ENCODE data around the gene BEND7. TPM values are rescaled to one million over a fixed set of nuclear protein-coding genes. Genes with fewer than 3 reads are reported as not detected.
"Not testable (repeated sequence)": the region's sequence is repeated elsewhere in the genome, so short reads cannot be mapped to it uniquely, and the experiment has no call there.

Gene BEND7
- total RNA-seq, 4 donors from 2014 or later: 10.8 to 27.5 (median 21.5) TPM

GRCh38 chr10:13555884-13556510, 27.2 kb upstream of the BEND7 start:
- no peak for DNase-seq (ENCODE audit: low spot score in 2 of 2)
- no peaks in the 10 kb centered on the region for H3K4me1 ChIP-seq
- 49 to 50% methylated on average over 2 of the region's 2 CpGs for WGBS, 2 donors
- H3K4me3 ChIP-seq: no peak overlapping the region
- peaks cover 0 to 2% (median 0%) of the 10 kb centered on the region in 4 donors for H3K9me3 ChIP-seq
- H3K27ac ChIP-seq: no peak overlapping the region
- TF ChIP-seq CTCF (IDR thresholded peaks at IDR 0.05): no peak
- no peak for TF ChIP-seq POLR2A (IDR thresholded peaks at IDR 0.05)
- TF ChIP-seq EP300 (IDR thresholded peaks at IDR 0.05): no peak
- H3K27me3 ChIP-seq: no peaks in the 10 kb centered on the region
- H3K36me3 ChIP-seq: no peaks in the 10 kb centered on the region

DNA sequence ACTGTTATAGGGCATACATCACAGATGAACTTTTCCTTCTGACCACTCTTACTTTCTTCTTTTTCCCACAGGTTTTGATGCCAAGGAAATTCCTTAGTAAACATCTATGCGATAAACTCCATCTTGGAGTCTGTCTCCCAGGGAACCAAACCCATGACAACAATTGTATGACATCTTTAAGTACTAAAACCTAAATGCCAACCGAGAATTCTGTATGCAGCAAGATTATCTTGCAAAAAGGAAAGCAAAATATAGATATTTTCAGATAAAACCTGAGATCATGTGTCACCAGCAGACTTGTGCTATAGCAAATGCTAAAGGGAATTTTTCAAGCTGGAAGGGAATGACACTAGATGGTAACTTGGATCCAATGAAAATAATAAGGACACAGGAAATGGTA, 22.0 kb upstream of the BEND7 start:
- H3K27me3 ChIP-seq: peaks cover 0 to 4% of the 10 kb centered on the region in 2 donors
- WGBS, 2 donors: 80 to 85% methylated on average over 2 of the region's 2 CpGs
- peaks cover 0 to 25% (median 0%) of the 10 kb centered on the region in 4 donors for H3K9me3 ChIP-seq
- DNase-seq (ENCODE audit: low spot score in 2 of 2): no peak
- no peaks in the 10 kb centered on the region for H3K4me1 ChIP-seq
- no peaks in the 10 kb centered on the region for H3K36me3 ChIP-seq
- TF ChIP-seq EP300 (IDR thresholded peaks at IDR 0.05) (no peak), CTCF (IDR thresholded peaks at IDR 0.05) (no peak), POLR2A (IDR thresholded peaks at IDR 0.05) (no peak)
- H3K27ac ChIP-seq: no peak overlapping the region
- no peak overlapping the region for H3K4me3 ChIP-seq

DNA sequence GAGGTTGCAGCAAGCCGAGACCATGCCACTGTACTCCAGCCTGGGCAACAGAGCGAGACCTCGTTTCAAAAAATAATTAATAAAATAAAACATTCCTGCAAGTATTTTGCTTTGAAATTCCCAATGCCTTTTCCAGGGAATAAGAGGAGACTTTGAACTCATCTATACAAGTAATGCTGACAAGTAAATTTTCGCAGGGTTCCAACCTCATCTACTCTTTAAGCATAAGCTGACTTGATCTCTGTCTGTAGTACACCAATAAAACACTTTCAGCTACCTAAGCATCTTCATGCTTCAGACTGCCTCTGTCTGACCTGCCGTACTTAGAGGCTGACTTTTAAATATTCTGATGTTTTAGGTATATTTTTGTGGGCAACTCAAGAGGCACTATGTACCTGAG, 13.7 kb upstream of the BEND7 start:
- Histone ChIP-seq H3K27me3 (peaks cover 0 to 10% of the 10 kb centered on the region in 2 donors), H3K4me1 (no peaks in the 10 kb centered on the region), H3K27ac (no peak overlapping the region), H3K4me3 (no peak overlapping the region), H3K9me3 (no peaks in the 10 kb centered on the region), H3K36me3 (no peaks in the 10 kb centered on the region)
- 88 to 93% methylated on average over 5 of the region's 5 CpGs for WGBS, 2 donors
- DNase-seq (ENCODE audit: low spot score in 2 of 2): no peak
- no peak for TF ChIP-seq POLR2A (IDR thresholded peaks at IDR 0.05)
- no peak for TF ChIP-seq EP300 (IDR thresholded peaks at IDR 0.05)
- no peak for TF ChIP-seq CTCF (IDR thresholded peaks at IDR 0.05)

- H3K4me1 ChIP-seq; DNase-seq (ENCODE audit: low spot score in 2 of 2); H3K27me3 ChIP-seq; H3K4me3 ChIP-seq; H3K36me3 ChIP-seq; H3K9me3 ChIP-seq; H3K27ac ChIP-seq: not testable (repeated sequence)
- 73 to 79% methylated on average over 9 of the region's 9 CpGs for WGBS, 2 donors
Observed at GRCh38 chr10:13537985-13538384, 9.2 kb upstream of the BEND7 start.

- WGBS, 2 donors: 45 to 70% methylated on average over 9 to 11 of the region's 11 CpGs
- DNase-seq (ENCODE audit: low spot score in 2 of 2): no peak
- H3K36me3 ChIP-seq: no peaks in the 10 kb centered on the region
- no peaks in the 10 kb centered on the region for H3K9me3 ChIP-seq
- H3K4me1 ChIP-seq: no peaks in the 10 kb centered on the region
- no peak overlapping the region for H3K4me3 ChIP-seq
- H3K27ac ChIP-seq: no peak overlapping the region
- peaks cover 0 to 7% of the 10 kb centered on the region in 2 donors for H3K27me3 ChIP-seq
- TF ChIP-seq POLR2A (IDR thresholded peaks at IDR 0.05) (no peak), CTCF (IDR thresholded peaks at IDR 0.05) (peak in 3 of 5 experiments; percentile 26 to 42 (median 36)), EP300 (IDR thresholded peaks at IDR 0.05) (no peak)
Observed at GRCh38 chr10:13536674-13537366, 8.0 kb upstream of the BEND7 start.
